ENCODE results near the gene AK4. TPM values are rescaled to one million over a fixed set of nuclear protein-coding genes. Genes with fewer than 3 reads are reported as not detected.
"Not testable (repeated sequence)": the region's sequence is repeated elsewhere in the genome, so short reads cannot be mapped to it uniquely, and the experiment has no call there.

Gene AK4
- total RNA-seq, 1 donor from 2014 or later = 153 TPM

- no peak for DNase-seq (ENCODE audit: low spot score)
Observed at GRCh38 chr1:65210325-65210724, 62.3 kb downstream of the AK4 start.

DNA sequence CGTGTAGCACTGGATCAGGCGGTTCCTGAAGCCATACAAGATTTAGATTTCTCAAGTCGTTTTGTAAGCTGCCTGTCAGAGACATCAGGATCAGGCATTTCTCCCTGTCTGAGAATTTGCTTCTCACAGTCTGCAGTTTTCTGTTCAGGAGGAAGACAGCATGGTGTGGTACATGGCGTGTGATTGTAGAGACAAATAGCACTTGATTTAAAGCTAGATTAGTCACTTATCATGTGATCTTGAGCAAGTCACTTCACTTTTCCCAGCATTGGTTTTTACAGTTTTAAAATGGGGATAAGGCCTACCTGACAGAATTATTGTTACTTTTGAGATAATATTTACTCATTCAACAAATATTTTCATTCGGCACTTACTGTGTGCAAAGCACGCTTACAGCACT lies 63.3 kb downstream of the AK4 start:
- DNase-seq (ENCODE audit: low spot score) (no peak), ATAC-seq (no peak)

More at GRCh38 chr1:65210325-65210724, 62.3 kb downstream of the AK4 start:
- ATAC-seq = no peak

DNA sequence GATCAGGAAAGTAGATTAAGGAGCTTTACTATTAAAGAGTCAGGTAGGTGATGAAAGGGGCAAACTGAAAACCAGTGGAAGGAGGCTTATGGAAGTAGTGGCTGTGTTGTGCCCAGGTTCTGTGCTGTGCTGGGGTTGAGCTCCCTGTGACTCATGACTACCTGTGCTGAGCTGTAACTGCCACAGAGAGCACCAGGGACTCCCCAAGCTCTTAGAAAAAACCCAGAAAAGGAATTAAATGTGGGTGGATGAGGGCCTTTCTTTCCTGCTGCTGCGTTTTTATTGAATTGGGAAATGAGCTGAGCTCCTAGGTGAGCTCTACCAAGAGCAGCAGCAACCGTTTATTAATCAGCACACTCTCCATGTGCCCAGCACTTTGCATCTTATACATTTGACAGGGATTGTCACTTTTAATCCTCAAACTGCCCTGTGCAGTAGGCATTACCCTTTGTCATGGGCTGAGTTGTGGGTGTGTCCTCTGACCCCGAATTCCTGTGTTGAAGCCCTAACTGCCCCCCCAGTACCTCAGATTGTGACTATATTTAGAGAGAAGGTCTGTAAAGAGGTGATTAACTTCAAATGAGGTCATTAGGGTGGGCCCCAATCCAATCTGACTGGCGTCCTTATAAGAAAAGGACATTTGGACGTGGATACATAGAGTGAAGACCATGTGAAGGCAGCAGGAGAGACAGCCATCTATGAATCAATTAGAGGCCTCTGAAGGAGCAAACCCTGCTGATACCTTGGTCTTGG lies 65.4 kb downstream of the AK4 start:
- ATAC-seq = no peak

DNA sequence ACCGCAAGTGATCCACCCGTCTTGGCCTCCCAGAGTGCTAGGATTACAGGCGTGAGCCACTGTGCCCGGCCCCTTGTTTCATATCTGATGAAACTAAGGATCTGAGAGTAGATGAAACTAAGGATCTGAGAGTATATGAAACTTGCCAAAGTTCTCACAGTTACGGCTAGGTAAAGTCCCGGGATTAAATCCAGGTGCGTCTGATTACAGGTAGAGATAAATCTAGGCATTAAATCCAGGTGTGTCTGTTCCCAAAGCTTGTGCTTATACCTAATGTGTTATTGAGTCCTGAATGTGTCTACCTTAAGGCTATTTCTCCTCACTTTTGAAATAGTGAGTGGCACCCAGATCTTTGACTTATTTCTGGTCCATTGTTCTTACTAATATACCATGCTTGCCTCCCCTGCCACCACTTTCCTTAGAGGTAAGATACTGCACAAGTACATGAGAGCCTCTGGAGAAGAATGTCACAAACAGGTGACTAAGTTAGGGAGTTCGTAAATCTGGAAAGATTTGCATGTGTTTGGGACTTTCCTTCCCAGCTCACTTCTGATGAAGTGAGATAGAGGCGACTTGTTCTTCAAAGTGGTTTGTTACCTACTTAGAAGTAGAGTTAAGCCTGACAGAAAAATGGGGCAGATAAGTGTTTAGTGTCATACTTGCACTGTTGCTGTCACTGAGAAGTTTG lies 66.5 kb downstream of the AK4 start:
- DNase-seq (ENCODE audit: low spot score) = no peak
- no peak for ATAC-seq

More for the DNA sequence above, 65.4 kb downstream of the AK4 start:
- no peak for DNase-seq (ENCODE audit: low spot score)

DNA sequence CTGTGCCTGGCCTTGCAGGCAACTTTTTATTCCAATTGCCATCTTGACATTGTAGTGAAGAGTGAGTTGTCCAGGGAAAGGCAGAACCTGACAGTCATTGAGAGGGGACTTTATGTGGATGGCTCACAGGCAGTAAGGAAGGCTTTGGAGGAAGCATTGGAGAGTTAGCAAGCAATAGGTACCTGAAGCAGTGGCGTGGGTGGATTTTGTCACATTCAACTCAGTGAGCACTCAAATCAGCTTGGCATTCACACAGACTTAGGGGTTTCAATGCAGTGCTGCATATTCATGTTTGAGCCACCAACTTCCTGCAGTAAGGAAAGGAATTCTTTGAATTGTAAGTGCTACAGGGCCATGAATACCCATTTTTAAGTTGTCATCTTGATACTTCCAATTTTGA lies 69.0 kb downstream of the AK4 start:
- ATAC-seq (no peak), DNase-seq (ENCODE audit: low spot score) (no peak)

GRCh38 chr1:65221638-65222339 lies 73.8 kb downstream of the AK4 start:
- DNase-seq (ENCODE audit: low spot score) (no peak), ATAC-seq (peak; percentile 60)

- ATAC-seq = no peak
- no peak for DNase-seq (ENCODE audit: low spot score)
Observed at GRCh38 chr1:65222340-65222940, 74.4 kb downstream of the AK4 start.

DNA sequence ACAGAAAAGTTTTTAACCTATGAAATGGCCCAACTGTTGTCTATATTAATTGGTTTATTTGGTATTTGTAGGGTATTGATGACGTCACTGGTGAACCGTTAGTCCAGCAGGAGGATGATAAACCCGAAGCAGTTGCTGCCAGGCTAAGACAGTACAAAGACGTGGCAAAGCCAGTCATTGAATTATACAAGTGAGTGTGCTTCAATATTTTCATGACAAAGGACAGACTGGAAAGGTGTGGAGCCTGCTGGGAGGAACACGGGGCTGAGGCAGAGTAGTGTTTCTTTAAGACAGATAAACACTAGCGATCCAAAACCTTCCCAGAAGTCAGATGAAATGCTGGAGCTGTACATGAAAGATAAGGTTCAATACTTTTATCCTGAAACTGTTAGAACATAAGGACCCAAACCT lies 76.7 kb downstream of the AK4 start:
- ATAC-seq (no peak), DNase-seq (ENCODE audit: low spot score) (no peak)

DNA sequence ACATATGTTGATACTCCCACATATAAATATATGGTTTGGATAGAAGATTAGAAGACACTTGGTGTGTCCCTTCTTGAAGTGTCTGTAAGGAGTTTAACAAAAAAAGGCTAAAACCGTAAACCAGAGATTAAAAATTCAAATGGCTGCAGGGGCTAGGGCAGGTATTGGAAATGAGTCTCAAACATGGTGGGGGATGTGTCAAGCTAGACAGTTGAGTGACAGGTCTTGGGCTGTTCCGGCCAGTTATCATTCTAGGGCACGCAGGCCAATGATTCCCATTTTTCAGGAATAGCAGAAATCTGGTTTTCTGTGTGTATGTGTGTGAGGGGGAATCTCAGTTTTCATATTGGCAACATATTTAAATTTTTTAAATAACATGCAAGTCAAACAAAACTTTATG lies 77.2 kb downstream of the AK4 start:
- DNase-seq (ENCODE audit: low spot score) (no peak), ATAC-seq (no peak)

DNA sequence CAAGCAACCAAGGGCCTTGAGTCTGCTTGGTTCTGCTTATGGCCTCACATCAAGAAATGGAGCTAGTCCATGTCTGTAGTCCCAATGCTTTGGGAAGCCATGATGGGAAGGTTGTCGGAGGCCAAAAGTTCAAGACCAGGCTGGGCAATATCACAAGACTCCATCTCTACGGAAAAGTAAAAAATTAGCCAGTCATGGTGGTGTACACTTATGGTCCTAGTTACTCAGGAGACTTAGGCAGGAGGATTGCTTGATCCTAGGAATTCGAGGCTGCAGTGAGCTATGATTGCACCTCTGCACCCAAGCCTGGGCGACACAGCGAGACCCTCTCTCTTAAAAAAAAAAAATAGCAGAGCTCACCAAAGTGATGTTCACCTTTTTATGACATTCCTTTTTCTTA lies 81.2 kb downstream of the AK4 start:
- DNase-seq (ENCODE audit: low spot score) (no peak), ATAC-seq (no peak)

DNA sequence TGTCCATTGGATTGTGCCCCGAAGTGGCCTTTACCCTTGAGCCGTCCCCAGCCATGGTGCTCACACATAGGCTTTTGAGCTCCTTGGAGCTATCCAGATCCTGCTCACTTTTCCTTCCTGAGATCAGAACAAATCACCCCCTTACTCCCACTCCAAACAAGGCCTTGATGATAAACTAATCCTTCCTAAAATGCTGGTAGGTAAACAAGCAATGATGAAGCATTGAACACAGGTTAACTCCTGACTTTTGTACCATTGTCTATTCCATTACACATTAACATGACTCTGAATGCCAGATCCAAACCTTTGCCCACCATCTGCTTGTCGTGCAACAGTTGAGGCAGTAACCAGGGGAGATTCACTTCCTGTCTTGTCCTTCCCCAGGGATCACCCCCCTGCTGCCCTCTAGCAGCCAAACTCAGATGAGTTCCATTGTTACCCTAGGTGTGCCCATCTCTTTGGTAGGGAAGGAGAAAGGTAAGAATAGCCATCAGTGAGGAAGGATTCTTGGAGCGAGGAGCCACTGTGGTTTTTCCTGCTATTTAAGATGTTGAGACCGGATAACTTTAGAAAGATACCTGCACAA lies 81.8 kb downstream of the AK4 start:
- DNase-seq (ENCODE audit: low spot score) (no peak), ATAC-seq (no peak)

- no peak for DNase-seq (ENCODE audit: low spot score)
- peak; percentile 29 for ATAC-seq
Observed at GRCh38 chr1:65230731-65231481, 82.9 kb downstream of the AK4 start.

DNA sequence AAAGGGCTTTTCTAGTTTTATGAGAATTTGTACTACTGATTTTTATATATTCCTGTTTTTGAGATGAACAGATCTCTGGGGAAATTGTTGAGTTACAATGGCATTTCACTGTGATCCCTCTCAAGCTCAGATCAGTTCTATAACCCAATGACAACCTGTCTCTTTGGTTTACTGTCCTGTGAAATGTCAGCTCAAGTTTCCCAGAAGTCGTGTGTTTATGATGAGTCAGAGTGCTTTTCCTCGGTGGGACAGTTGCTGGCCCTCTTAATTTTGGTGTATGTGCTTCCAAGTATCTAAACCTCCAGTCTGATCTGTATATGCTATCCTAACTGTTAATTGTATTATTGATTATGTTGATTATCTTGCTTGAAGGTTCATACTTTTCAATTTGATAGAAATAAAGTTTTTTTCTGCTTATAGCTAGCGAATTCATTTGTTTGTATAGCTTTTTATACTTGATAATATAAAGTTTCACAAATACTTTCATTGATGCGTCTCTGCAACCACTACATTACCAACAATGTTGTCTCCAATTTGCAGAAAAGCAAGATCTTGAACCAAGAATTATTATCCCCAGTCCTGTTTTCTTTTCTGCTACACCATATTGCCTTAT lies 83.8 kb downstream of the AK4 start:
- ATAC-seq (no peak), DNase-seq (ENCODE audit: low spot score) (no peak)

- ATAC-seq (peak; percentile 15), DNase-seq (ENCODE audit: low spot score) (no peak)
Observed at GRCh38 chr1:65232461-65232990, 84.5 kb downstream of the AK4 start.

DNA sequence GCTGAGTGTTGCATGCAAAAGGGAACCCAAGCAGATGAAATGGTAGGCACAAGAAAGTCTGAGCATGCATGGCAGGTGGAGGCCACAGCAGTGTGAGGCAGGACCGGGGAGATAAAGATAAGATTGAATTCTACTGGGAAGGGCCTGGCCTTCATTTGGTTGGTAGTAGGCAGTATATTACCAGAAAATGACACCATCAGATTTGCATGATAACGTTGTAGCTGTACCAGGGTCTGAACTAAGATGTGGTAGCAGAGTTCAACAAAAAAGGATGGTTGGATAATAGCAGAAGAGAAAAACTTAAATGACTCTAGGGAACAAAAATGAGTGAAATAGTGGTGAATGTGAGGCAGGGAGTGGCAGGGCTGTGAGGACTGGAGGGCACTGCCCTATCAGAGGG lies 85.8 kb downstream of the AK4 start:
- no peak for DNase-seq (ENCODE audit: low spot score)

DNA sequence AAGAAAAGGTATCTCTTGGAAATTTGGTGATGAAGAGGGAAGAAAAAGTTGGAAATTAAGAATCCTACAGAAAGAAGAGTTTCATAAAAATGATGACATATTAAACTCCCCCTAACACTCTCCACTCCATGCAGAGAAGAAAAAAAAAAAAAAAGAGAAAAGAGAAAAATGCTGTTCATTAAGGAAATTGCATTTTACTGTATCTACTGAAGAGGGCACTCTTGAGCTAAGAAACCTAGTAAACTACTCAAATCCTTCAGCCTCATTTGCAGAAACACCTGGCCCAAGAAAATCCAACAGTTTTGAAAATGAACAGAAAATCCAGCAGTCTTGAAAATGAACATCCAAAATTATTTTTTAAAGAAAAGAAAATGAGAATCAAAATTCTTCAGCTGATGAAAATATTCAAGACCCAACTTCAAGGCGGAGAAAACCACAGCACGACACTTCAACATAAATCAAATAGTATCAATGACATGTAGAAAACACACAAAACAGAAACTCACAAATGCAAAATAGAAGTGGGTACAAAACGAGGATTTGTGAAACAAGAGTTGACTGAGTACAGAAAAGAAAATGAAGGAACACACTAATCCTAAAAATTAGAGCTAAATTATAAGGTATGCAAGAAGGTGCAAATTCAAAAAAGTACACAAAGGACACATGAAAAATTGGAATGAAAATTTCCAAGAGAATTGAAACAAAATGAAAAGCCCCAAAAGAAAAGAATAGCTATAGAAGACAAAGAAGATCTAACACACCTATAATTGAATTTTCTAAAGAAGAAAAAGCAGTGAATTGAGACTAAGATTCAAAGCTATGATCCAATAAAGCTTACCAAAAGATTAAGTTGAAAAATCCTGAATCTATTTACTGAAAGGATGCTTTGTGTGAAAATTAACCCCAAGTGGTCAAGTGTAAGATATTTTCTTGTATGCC lies 88.1 kb downstream of the AK4 start:
- ATAC-seq (peak; percentile 50), DNase-seq (ENCODE audit: low spot score) (no peak)

More for the DNA sequence above, 85.8 kb downstream of the AK4 start:
- no peak for ATAC-seq

DNA sequence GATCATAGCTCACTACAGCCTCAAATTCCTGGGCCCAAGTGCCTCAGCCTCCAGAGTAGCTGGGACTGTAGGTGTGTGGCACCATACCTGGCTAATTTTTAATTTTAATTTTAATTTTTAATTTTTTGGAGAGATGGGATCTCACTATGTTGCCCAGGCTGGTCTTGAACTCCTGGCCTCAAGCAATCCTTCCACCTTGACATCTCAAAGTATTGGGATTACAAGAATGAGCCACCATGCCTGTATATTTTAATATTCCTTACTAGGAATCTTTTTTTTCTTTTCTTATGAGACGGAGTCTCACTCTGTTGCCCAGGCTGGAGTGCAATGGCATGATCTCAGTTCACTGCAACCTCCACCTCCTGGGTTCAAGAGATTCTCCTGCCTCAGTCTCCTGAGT lies 89.1 kb downstream of the AK4 start:
- ATAC-seq; DNase-seq (ENCODE audit: low spot score): not testable (repeated sequence)

DNA sequence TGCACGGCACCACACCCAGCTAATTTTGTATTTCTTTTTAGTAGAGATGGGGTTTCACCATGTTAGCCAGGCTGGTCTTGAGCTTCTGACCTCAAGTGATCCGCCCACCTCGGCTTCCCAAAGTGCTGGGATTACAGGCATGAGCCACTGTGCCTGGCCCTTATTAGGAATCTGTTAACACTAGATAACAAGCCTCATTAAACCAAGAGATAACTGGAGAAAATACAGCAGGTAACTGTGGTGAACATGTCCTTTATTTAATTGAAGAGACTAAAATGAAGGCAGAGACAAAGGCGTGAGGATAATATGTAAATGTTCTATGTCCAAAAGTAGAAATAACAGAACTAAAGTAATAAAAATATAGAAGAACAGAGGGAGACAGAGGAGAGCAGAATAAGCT lies 89.5 kb downstream of the AK4 start:
- DNase-seq (ENCODE audit: low spot score) (no peak), ATAC-seq (no peak)

- DNase-seq (ENCODE audit: low spot score) = no peak
- no peak for ATAC-seq
Observed at GRCh38 chr1:65238010-65238409, 90.0 kb downstream of the AK4 start.

All from left lobe of liver (tissue), 2 donors.